ENCODE results near the gene PPM1H.

DNA sequence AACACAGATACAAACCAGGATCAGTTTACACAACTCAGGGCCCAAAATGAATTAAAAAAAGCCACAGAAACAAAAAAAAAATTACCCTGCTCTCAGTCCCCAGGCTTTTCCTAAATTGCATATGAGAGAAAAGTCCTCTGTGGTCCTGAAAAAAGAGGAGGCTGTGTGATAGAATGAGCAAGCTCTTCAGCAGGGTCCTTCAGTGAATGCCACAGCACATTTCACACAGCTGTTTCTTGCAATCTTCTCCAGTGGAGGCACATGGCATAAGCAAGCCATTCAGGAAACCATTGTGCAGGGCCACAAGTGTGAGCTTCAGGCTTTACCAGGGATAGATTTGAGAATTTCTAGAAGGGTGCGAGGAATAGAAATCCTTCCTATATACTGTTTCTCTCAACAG is 168.5 kb downstream of the PPM1H start:
- TF ChIP-seq, protein P1, sequence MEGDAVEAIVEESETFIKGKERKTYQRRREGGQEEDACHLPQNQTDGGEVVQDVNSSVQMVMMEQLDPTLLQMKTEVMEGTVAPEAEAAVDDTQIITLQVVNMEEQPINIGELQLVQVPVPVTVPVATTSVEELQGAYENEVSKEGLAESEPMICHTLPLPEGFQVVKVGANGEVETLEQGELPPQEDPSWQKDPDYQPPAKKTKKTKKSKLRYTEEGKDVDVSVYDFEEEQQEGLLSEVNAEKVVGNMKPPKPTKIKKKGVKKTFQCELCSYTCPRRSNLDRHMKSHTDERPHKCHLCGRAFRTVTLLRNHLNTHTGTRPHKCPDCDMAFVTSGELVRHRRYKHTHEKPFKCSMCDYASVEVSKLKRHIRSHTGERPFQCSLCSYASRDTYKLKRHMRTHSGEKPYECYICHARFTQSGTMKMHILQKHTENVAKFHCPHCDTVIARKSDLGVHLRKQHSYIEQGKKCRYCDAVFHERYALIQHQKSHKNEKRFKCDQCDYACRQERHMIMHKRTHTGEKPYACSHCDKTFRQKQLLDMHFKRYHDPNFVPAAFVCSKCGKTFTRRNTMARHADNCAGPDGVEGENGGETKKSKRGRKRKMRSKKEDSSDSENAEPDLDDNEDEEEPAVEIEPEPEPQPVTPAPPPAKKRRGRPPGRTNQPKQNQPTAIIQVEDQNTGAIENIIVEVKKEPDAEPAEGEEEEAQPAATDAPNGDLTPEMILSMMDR (IDR thresholded peaks at IDR 0.05), result no peak
- TF ChIP-seq POLR2AphosphoS5 (IDR thresholded peaks at IDR 0.05), result no peak

Measured in sigmoid colon (tissue), 4 donors.